K562 (cell line): Measurements from ENCODE around the gene CXCR2. TPM values are rescaled to one million over a fixed set of nuclear protein-coding genes. Genes with fewer than 3 reads are reported as not detected.

ENCODE experiments used
- ATAC-seq: fragments of 200-7000 bp; cut with Tn5 transposase; 3 replicates; pipeline ENCODE4 v1.9.1; 2020; ENCODE audit warnings: moderate library complexity
- BruUV-seq: library from RNA; stranded (reverse); fragments of 400-500 nt; replicated peaks from 2 replicates; lab custom pipeline; 2021; lab: Mats Ljungman, UMichigan
- CTCF ChIA-PET: fragments of 300-600 bp; formaldehyde crosslinking; extraction: SDS; loops from one replicate; lab custom pipeline; 2021; ENCODE audit warnings: low intra/inter-chr PET ratio; lab: Yijun Ruan, JAX
- POLR2A ChIA-PET: fragments of 300-600, 350-650 bp; sonication (Branson Sonifier 250); formaldehyde crosslinking; extraction: SDS; loops from one replicate; lab custom pipeline; 2021; ENCODE audit warnings: antibody characterized with exemption, inconsistent platforms; lab: Yijun Ruan, JAX
- DNase-seq, 4 experiments: peaks; one replicate each; pipeline versions ENCODE4 v3.0.0 to v3.0.0-alpha.2; 2011 to 2018; ENCODE audit warnings: low spot score in 3 of 4, mixed read lengths in 3 of 4; ENCODE audit errors: extremely low read depth in 1 of 4
- FAIRE-seq: peaks from 2 replicates; lab custom pipeline; 2011; peaks lifted over from hg19 to GRCh38; lab: Jason Lieb, UNC
- H2AFZ ChIP-seq: 2 replicates; pipeline ENCODE4 v1.6.0; 2011; ENCODE audit warnings: low read depth, low read length, control low read depth, inconsistent platforms
- H3K27ac ChIP-seq: fragments of 200-600 bp; 3 replicates; pipeline ENCODE4 v1.8.0; 2011; ENCODE audit warnings: low read depth, mild to moderate bottlenecking, control low read depth, inconsistent platforms, low read length, moderate library complexity, mixed read lengths; ENCODE audit errors: extremely low read depth
- H3K27me3 ChIP-seq, 2 experiments: fragments of 300-600 bp in 1 of 2; 2 replicates in 1 of 2; 3 replicates in 1 of 2; pipeline versions ENCODE4 v1.6.0 to v1.8.0; 2011; ENCODE audit warnings: inconsistent platforms in 2 of 2, low read length in 2 of 2, mild to moderate bottlenecking in 1 of 2, mixed read lengths in 1 of 2, moderate library complexity in 1 of 2; ENCODE audit not compliant: control insufficient read depth in 2 of 2, insufficient read depth in 2 of 2
- H3K36me3 ChIP-seq: fragments of 300-600 bp; 3 replicates; pipeline ENCODE4 v1.8.0; 2011; ENCODE audit warnings: mild to moderate bottlenecking, low read length, inconsistent platforms; ENCODE audit not compliant: control insufficient read depth, insufficient read depth
- H3K4me1 ChIP-seq, 2 experiments: fragments of 200-600 bp in 1 of 2; replicated peaks in 1 of 2; 2 replicates in 1 of 2; 3 replicates in 1 of 2; pipeline versions ENCODE4 v1.5.1 to v1.8.0; 2011; ENCODE audit warnings: inconsistent platforms in 2 of 2, low read length in 2 of 2, mild to moderate bottlenecking in 1 of 2, mixed read lengths in 1 of 2, moderate library complexity in 1 of 2; ENCODE audit not compliant: control insufficient read depth in 2 of 2, insufficient read depth in 2 of 2
- H3K4me2 ChIP-seq: 2 replicates; pipeline ENCODE4 v1.6.1; 2011; ENCODE audit warnings: low read length, control low read depth, inconsistent platforms, mixed read lengths; ENCODE audit not compliant: insufficient read depth
- H3K4me3 ChIP-seq: fragments of 200-600 bp; sonication (generic), shearing (Covaris generic); 2 replicates; pipeline ENCODE4 v1.5.1; 2016; ENCODE audit warnings: control low read depth, inconsistent platforms
- H3K79me2 ChIP-seq: fragments of 200-600 bp; 3 replicates; pipeline ENCODE4 v1.8.0; 2011; ENCODE audit warnings: low read length, inconsistent platforms; ENCODE audit not compliant: control insufficient read depth, insufficient read depth
- H3K9ac ChIP-seq, 2 experiments: 2 replicates each; pipeline versions ENCODE4 v1.6.0 to v1.6.1; 2011; ENCODE audit warnings: low read depth in 2 of 2, low read length in 2 of 2, control low read depth in 1 of 2, inconsistent platforms in 1 of 2, mild to moderate bottlenecking in 1 of 2, mixed read lengths in 1 of 2; ENCODE audit not compliant: insufficient read depth in 1 of 2
- H3K9me1 ChIP-seq: one replicate; pipeline ENCODE4 v1.6.0; 2011; ENCODE audit warnings: inconsistent platforms, mild to moderate bottlenecking, low read length, moderate library complexity; ENCODE audit not compliant: control insufficient read depth, insufficient read depth
- H3K9me3 ChIP-seq: replicated peaks from 2 replicates; pipeline ENCODE4 v1.5.1; 2011; ENCODE audit warnings: low read depth, low read length, inconsistent platforms; ENCODE audit not compliant: control insufficient read depth, insufficient read depth
- H4K20me1 ChIP-seq: replicated peaks from 2 replicates; pipeline ENCODE4 v1.6.1; 2011; ENCODE audit warnings: low read length, inconsistent platforms, mixed read lengths; ENCODE audit not compliant: control insufficient read depth, insufficient read depth
- C11orf30 ChIP-seq: fragments of 450-650 bp; IDR thresholded peaks from 2 replicates; pipeline ENCODE4 v1.6.1; 2016; ENCODE audit warnings: low read depth, mild to moderate bottlenecking
- MAFF ChIP-seq: IDR thresholded peaks from 2 replicates; pipeline ENCODE4 v1.6.1; 2012; ENCODE audit warnings: low read length, improper control_type of control experiment
- MAFG ChIP-seq: fragments of 450-650 bp; conservative IDR thresholded peaks from 2 replicates; pipeline ENCODE4 v1.6.1; 2016; ENCODE audit warnings: missing genetic modification characterization, missing compliant biosample characterization
- MAFK ChIP-seq: IDR thresholded peaks from 2 replicates; pipeline ENCODE4 v1.6.1; 2011; ENCODE audit warnings: low read length, improper control_type of control experiment
- NFE2 ChIP-seq: IDR thresholded peaks from 2 replicates; pipeline ENCODE4 v1.6.1; 2014; ENCODE audit warnings: antibody characterized with exemption, low read depth
- POLR2AphosphoS5 ChIP-seq: IDR thresholded peaks from 2 replicates; pipeline ENCODE4 v1.6.1; 2011; ENCODE audit warnings: mild to moderate bottlenecking, low read depth, low read length, moderate library complexity; ENCODE audit not compliant: control insufficient read depth, insufficient read depth
- RBM15 ChIP-seq: fragments of 200-400 bp; formaldehyde crosslinking; IDR thresholded peaks from 2 replicates; pipeline ENCODE4 v1.6.1; 2018; ENCODE audit warnings: mild to moderate bottlenecking, low read length, moderate library complexity; ENCODE audit not compliant: insufficient read depth
- TAF15 ChIP-seq: fragments of 200-400 bp; formaldehyde crosslinking; IDR thresholded peaks from 2 replicates; pipeline ENCODE4 v1.6.1; 2017; ENCODE audit warnings: mild to moderate bottlenecking, low read depth, low read length, moderate library complexity
- U2AF2 ChIP-seq: fragments of 200-400 bp; formaldehyde crosslinking; optimal IDR thresholded peaks from 2 replicates; pipeline ENCODE3; 2017; ENCODE audit warnings: low read depth, mild to moderate bottlenecking, low read length
- ZFP30 ChIP-seq: fragments of 250-450 bp; sonication (Bioruptor Pico); IDR thresholded peaks from 2 replicates; pipeline ENCODE4 v1.8.0; 2022; ENCODE audit warnings: moderate library complexity, mild to moderate bottlenecking, inconsistent platforms, borderline replicate concordance
- ZNF316 ChIP-seq: fragments of 450-650 bp; IDR thresholded peaks from 2 replicates; pipeline ENCODE4 v1.6.1; 2016
- WGBS: fragments of 100-300 bp; shearing (Covaris generic); methylation state at CpG from one replicate; pipeline ENCODE4 v1.1.6; 2016; ENCODE audit warnings: low coverage, mixed read lengths; ENCODE audit not compliant: insufficient coverage; ENCODE audit errors: missing lambda C conversion rate; 5-methylcytosine and 5-hydroxymethylcytosine counted together
- in situ Hi-C: fragments of 300-500 bp; cut with MboI; formaldehyde crosslinking; loops from 4 replicates; pipeline ENCODE4 v1.15.0; 2018; ENCODE audit warnings: inconsistent platforms, mixed read lengths
- intact Hi-C: fragments of 100-400 bp; cut with micrococcal nuclease; formaldehyde crosslinking; loops from 2 replicates; pipeline ENCODE4 v1.14.2; 2022
- polyA plus RNA-seq, 8 experiments: library from polyadenylated mRNA; depleted of rRNA in 4 of 8; stranded (reverse) in 5 of 8; unstranded in 3 of 8; fragments of >200 nt; fragmentation: Nextera tagmentation in 2 of 8; fragmentation: Illumina TruSeq in 1 of 8; extraction: Ambion mirVana in 2 of 8; extraction: Trizol in 1 of 8; gene quantifications; 2 replicates each; pipeline versions ENCODE4 v1.2.1 to v1.2.3, GENCODE V29; 2011 to 2014; ENCODE audit warnings: inconsistent platforms in 1 of 8, missing spikeins in 1 of 8
- total RNA-seq, 7 experiments: library from RNA; depleted of rRNA in 6 of 7; stranded (reverse); fragments of >200 nt in 6 of 7; fragmentation: Illumina TruSeq in 2 of 7; extraction: Trizol in 2 of 7; gene quantifications; 2 replicates each; pipeline versions ENCODE4 v1.2.1 to v1.2.3, GENCODE V29; 2011 to 2021; ENCODE audit warnings: low replicate concordance in 1 of 7

The CXCR2 gene
- total and polyA plus RNA-seq, 9 of the 15 experiments (the other 6 are each of a cell fraction or from before 2014, with no cell fraction given): not detected

DNA sequence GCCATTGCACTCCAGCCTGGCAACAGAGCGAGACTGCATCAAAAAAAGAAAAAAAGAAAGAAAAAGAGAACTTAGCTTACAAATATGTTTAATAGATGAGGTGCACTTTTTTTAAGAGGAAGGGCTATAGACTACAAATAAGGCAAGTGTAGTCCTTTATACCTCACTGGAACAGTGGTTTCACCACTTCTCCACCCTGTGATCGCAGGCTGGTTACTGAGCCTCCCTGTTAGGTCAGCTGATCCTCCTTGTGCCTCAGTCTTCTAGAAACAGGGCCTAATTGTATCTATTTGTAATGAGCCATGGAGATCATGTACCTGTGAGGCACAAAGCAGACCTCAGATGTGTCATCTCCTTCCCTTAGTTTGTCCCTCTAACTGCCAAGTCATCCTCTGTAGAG is 4.5 kb downstream of the CXCR2 start:
- H3K4me3 ChIP-seq: no peak overlapping the region
- H2AFZ ChIP-seq: no peak overlapping the region
- ATAC-seq: no peak
- H3K4me2 ChIP-seq: no peak overlapping the region
- WGBS: 25% methylated on average over 2 of the region's 2 CpGs
- no peaks in the 10 kb centered on the region; a peak in 1 of 5 replicates for H3K4me1 ChIP-seq
- no peaks in the 10 kb centered on the region for H3K79me2 ChIP-seq
- H3K9me3 ChIP-seq: no peaks in the 10 kb centered on the region
- no peaks in the 10 kb centered on the region for H3K9me1 ChIP-seq
- H3K36me3 ChIP-seq: no peaks in the 10 kb centered on the region
- H4K20me1 ChIP-seq: no peaks in the 10 kb centered on the region
- in situ Hi-C loops: no loop called here
- no peak for DNase-seq
- peaks cover 0 to 26% of the 10 kb centered on the region in 2 experiments; a peak in 4 of 5 replicates for H3K27me3 ChIP-seq
- CTCF ChIA-PET: no interaction called here
- TF ChIP-seq RBM15: no peak
- TF ChIP-seq POLR2AphosphoS5: no peak
- no peak for TF ChIP-seq ZFP30 (CRISPR knock-in tag)
- TF ChIP-seq, all 486 proteins: peak for 0
- POLR2A ChIA-PET: interaction anchor here (0.6 kb wide), 1 partner anchor 107 kb away, joined by 3 read pairs; no protein-coding TSS in a partner anchor
- FAIRE-seq: no peak
- Histone ChIP-seq H3K9ac (no peak overlapping the region), H3K27ac (no peak overlapping the region)
- intact Hi-C loops: no loop called here
- BruUV-seq: no TSS peak

DNA sequence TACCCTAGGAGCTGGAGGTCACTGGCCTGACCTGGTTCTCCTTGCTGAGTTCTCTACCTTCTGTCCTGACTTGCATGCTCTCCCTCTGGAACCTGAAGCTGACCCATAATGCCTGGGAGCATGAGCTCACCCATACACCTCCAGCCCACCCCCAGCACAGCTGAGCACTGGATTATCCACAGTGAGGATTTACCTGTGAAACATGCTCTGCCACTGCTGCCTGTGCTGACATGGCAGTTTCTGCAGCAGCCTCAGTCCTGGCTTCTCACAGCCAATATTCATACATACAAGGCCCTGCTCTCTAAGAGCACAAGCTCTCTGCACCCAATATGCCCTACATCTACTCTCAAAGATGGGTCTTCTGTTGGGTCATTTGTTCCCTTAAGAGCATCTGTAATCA is 5.0 kb downstream of the CXCR2 start:
- intact Hi-C loops: no loop called here
- in situ Hi-C loops: no loop called here
- Histone ChIP-seq H3K79me2 (no peaks in the 10 kb centered on the region), H3K9ac (no peak overlapping the region), H3K9me1 (no peaks in the 10 kb centered on the region), H3K4me2 (no peak overlapping the region), H3K27ac (no peak overlapping the region), H3K9me3 (no peaks in the 10 kb centered on the region), H3K4me1 (no peaks in the 10 kb centered on the region; a peak in 1 of 5 replicates), H3K36me3 (no peaks in the 10 kb centered on the region), H2AFZ (no peak overlapping the region), H3K4me3 (no peak overlapping the region), H4K20me1 (no peaks in the 10 kb centered on the region)
- ChIA-PET POLR2A (no interaction called here), CTCF (no interaction called here)
- DNase-seq (no peak), ATAC-seq (no peak)
- BruUV-seq: no TSS peak
- TF ChIP-seq TAF15 (no peak), U2AF2 (no peak), MAFG (tag) (peak; percentile 57), NFE2 (no peak), C11orf30 (peak; percentile 63; the same call in 1 of the 2 replicates), MAFK (peak; percentile 55; the same call in 1 of the 2 replicates), ZNF316 (peak; percentile 69), MAFF (0 out of 2 replicates have a peak, but pooled peaks have one; percentile 28)
- TF ChIP-seq, all 486 proteins: peak for 5
- FAIRE-seq: no peak
- H3K27me3 ChIP-seq: peaks cover 0 to 27% of the 10 kb centered on the region in 2 experiments; a peak in 4 of 5 replicates
